ELF-1 (cell line): Measurements from ENCODE around the gene MAOB.
"Not testable (repeated sequence)": the region's sequence is repeated elsewhere in the genome, so short reads cannot be mapped to it uniquely, and the experiment has no call there.

Experiments used
- DNase-seq: peaks from one replicate; pipeline ENCODE4 v3.0.0-alpha.2; 2016; ENCODE audit warnings: low read depth, low spot score

Gene MAOB

DNA sequence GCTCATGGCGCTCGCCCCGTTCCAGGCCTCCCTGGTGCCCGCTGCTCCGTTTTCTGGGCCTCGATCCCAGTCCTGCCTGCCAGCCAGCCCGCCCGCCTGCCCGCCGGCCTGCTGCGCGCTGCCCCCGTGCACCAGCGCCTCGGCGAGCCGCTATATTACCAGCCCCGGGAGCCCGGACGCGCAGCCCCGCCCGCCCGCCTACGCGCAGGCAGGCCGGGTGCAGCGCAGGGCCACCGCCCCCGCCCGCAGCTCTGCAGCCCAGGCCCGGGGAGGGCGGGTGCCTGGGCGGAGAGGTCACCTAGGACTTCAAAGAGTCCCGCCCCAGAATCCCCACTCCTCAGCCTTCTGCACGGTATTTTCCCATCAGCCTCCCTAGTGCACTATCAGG lies at the start of gene MAOB:
TSS of gene MAOB (minus strand) at position 157 of the 388 bp plus-strand sequence. CDS start at position 6, 151 bp downstream.
- peak; percentile 78 for DNase-seq

DNA sequence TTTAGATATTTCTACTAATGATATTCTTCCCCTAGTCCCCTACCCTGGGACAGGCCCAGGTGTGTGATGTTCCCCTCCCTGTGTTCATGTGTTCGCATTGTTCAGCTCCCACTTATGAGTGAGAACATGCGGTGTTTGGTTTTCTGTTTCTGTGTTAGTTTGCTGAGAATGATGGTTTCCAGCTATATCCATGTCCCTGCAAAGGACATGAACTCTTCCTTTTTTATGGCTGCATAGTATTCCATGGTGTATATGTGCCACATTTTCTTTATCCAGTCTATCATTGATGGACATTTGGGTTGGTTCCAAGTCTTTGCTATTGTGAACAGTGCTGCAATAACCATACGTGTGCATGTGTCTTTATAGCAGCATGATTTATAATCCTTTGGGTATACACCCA lies 39.8 kb upstream of the MAOB start:
- DNase-seq, result not testable (repeated sequence)

DNA sequence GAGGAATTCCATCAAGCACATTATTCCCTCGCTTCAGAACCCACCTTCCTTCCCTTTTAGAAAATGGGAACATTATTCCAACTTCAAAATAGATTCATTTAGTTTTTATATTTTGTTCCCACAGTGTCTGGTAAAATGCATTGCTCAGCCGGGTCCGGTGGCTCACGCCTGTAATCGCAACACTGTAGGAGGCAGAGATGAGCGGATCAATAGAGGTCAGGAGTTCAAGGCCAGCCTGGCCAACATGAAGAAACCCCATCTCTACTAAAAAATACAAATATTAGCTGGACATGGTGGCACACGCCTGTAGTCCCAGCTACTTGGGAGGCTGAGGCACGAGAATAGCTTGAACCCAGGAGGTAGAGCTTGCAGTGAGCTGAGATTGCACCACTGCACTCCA lies 28.5 kb upstream of the MAOB start:
- not testable (repeated sequence) for DNase-seq

DNA sequence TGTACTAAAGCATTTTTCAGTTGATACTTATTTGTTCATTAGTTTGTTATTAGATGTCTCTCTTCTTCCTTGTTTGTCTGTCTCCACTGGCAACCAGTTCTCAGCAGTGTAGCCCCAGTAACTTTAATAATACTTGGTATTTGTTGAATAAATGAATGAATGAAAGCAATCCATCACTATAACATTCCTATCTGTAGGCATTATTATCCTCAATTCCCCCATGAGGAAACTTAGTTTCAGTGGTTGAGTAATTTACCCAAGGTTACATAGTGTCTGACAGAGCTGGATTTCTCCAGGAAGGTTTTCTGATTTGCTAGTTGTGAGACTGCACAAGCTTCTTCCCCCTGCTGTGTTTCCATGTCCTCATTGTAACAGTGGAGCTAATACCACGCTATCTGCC lies 27.8 kb upstream of the MAOB start:
- DNase-seq, result no peak

DNA sequence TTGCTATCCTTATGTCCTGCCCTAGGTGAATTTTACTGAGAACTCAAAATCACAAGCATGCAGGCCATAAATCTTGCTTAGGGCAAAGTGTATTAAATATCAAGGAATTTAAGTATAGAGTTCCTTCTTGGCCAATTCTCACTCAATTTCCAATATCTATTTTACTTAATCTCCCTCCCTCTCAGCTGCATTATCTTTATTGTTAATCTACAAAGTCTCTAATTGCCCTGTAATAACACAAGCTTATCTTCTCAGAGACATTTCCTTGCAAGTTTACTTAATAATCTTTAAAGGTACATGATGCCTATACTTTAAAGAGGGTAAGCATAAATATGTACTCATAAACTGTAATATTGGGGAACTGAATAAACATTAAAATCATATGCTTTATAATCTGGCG lies 26.9 kb upstream of the MAOB start:
- DNase-seq, result no peak

DNA sequence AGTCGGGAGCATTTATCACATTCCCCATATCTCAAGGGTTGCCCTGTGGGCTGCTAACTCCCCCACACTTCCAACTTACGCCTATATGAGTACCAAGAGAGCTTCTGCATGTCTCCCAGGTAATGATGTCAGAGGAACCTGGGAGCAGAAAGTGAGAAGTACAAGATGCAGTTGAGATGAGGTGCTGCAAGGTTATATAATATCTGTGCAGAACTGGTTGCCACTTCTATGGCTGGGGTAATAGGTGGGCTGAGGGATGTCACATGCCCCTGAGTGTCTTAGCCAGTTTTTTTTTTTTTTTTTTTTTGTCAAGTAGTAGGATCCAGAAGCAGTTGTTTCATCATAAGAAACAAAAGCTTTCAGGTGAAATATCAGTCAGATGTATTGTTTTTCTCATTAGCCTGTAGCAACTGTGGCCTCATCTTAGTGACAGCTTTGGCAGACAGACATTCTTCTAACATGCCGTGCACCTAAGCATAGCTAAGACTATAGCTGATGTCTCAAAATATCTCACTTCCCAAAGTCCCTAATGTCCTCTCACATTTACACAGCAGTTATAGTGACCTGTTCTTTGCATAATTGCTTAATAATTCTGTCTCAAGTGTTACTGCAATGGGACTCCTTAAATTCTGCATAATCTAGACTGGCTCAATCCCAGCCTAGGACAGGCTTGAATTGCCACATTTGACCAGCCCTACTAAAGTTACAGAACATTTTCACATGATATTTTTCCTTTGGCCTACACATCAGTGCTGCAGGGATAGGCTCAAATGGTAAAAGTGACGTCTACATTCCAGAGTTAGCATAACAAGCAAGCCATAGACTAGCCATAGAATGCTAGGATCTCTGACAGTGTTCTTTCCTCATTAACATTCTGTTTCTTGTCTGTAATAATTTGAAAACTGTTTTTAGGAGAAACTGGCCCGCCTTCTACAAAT lies 17.9 kb upstream of the MAOB start:
- peak; percentile 4 for DNase-seq

DNA sequence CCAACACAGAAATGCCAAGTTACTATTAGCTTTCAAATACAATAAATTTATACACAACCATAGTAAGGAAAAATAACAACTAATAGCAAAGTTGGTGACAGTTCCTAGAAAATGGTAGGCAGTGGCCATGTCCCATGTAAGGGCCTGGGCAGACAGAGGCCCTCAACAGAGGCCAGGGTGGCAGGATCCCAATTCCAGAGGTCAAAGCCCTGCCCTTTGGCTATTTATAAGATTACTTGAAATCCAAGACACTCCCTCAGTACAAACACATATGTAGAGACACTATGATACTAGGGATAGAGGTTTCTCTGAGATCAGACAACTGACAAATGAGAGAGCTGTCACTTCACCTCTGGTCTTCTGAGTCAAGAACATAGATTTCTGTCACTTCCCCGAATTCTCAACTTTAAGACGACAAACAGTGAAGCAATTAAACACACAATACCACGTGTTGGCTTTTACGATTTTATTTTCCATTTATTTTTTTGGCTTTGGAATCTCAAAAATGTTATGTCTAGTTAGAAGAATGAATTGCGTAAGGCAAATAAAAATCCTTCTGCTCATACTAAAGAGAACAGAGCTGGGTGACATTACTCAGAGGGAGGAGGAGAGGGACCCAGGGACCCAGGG lies 16.3 kb upstream of the MAOB start:
- no peak for DNase-seq

DNA sequence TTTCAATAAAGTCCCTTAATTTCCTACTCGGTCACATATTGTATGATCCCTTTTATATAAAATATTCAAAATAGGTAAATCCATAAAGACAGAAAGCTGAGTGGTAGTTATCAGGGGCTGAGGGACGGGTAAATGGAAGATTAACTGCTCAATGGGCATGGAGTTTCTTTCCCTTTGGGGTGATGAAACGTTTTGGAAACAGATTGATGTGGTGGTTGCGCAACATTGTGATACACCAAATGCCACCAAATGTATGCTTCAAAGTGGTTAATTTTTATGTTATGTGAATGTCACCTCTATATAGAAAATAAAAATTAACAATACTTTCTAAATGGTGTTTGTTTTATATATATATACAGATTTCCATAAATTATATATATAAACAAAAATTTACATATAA lies 15.0 kb upstream of the MAOB start:
- DNase-seq, result no peak

DNA sequence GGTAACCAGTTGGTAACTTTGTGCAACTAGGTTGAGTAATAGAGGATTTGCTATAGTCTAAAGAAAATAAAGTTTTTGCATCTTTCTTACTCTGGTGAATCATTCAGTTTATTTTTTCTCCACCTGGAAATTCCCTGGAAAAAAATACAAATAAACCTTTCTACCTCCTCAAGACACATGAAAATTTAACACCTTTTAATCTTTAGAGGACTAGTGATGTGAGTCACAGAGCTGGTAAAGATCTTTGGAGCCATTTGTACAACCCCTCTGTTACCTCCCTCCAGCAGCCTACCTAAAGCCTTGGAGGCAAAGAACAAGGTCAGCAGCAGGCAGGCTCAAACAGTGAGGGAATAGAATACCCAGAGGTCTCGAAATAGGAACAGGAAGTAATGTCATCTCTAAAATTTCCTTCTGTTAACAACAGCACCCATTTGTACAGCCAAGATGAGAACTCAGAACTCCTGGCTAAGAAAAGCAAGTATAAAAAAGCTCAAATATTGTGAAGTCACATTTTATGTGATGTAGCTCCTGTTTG lies 10.2 kb upstream of the MAOB start:
- no peak for DNase-seq

DNA sequence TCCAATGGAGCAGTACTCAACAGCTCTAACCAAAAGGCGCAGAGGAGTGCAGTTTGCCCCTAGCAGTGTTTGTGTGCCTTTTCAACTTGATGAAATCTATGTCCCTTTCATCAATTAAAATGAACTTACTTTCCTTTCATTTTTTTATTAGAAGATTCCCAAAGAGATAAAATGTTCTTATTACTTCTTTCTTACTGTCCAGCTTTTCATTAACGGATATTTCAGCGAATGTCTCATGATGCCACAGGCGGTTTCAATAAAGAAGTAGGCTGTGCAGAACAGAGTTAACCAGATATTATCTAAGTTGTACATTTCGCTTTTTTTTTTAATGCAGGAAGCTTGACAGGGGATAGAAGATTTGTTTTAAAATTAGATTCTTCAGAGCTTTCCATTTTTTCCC lies 3.4 kb upstream of the MAOB start:
- DNase-seq, result no peak

DNA sequence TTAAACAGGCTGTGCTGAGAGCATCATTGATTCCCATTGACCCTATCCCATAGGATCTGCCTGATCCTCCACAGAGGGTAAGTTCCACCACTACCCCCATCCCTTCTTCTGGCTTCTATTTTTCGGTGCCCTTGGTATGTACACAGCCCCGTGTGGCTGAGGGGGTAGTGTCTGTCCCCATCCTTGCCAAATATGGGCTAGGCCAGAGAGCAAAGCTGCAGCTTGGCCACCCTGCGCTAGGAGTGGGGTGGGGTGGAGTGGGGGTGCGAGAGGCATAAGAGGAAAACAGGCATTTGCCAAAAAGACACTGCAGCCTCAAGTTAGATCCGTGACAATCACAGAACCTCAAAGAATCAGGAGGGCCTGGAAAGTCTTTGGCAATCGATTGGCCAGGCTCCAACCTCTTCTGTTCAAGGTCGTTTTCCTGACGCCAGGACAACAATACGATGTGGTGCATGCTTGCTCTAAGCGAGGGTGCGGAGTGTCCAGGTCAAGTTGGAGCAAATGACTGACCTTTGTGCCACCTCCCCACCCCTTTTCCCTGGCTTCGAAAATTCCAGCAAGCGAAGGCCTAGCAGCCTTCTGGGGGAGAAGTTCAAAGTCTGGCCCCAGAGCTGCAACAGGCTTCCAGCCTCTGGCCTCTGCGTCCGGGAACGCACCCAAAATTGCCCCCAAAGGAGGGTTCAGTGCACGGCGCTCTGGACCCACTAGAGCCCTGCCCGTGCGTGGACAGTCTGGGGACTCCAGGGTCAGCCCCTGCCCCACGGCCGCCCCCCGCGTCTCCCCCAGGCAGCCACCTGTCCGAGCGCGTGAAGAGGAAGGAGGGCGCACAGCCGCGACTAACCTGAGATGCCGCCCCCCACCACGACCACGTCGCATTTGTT lies 598 bp downstream of the MAOB start:
- DNase-seq, result peak; percentile 4

DNA sequence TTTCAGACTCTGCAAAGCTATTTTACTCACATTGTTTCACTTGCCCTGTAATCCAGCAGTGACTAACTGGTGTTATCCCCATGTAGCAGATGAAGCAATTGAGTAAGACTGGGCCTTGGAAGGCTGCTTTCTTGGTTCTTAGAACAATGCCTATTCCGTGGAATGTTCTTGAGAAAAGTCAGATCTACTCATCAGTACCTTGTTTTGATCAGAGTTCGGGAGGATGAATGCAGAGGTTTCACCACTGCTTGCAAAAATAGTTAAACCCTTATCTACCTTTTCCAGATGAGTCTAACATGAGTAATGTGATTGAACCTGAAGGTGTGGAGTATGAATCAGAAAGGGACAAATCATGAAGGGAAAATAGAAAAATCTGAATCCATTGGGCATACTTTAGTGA lies 1.8 kb downstream of the MAOB start:
- DNase-seq, result no peak

DNA sequence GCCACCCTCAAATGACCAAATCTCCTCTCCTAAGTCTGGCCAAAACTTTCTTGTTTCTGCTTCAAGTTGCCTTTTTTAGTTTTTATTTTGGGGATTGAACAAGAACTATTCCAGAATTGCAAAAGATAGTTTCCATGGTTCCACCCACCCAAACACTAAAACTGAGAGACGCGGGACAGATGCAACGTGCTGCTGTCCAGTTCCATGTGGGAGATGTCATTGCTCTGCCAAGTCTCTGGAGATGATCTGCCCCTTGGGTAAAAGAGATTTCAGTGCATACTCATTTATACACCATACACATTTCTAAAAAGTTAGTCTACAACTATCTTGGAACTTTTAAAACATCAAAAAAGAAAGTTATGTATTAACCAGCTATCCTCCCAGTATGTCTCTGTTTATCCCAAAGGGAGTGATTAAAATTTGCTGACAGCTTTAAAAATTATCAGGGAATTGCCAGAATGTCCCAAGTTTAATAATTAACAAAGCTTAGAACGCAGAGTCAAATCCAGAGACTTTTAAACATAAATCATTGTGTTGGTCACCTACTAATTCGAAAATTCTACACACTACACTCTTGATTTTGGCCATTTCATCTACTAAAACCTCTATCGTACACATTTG lies 3.2 kb downstream of the MAOB start:
- DNase-seq, result no peak

DNA sequence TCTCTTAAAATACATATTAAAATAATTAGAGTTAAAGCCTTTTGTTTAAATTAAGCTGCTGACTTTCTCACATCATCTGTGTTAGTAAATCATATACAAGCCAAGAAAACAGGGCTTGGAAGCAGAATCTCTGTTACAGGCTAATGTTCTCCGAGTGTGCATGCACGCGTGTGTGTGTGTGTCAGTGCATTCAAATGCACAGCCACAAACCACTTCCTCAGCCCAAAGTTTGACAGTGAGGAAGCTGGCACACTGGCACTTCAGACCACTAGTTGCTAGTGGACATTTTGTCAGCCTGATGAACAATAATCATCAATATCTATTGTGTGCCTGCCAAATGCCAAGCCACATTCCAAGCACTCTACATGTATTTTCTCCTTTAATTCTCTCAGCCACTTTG lies 5.6 kb downstream of the MAOB start:
- no peak for DNase-seq

DNA sequence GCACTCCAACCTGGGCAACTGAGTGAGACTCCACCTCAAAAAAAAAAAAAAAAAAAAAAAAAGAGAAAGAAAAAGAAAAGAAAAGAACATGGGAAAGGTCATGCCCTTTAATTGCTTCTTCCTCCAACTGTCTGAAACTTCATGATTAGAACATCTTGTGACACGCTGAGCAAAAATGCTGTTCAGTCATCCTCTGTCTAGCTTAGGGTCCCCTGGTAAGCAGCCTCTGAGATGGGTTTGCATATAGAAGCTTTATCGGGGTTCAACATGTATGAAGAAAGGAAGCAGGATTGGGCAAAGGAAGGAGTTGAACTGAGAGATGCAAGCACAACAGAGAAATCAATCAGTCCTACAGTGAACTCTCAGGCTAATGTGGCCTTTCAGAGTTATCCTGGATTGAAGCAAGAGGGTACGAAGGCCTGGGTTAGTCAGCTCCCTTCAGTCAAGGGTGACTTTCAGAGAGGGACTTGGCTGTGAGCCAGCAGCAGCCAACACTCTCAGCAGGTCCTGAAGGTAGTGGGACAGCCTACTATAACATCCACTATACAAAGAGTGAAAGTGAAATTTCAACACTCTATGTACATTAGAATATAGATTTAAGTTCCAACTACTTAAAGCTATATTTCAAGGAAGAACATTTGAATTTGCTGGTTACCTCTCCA lies 11.4 kb downstream of the MAOB start:
- no peak for DNase-seq

DNA sequence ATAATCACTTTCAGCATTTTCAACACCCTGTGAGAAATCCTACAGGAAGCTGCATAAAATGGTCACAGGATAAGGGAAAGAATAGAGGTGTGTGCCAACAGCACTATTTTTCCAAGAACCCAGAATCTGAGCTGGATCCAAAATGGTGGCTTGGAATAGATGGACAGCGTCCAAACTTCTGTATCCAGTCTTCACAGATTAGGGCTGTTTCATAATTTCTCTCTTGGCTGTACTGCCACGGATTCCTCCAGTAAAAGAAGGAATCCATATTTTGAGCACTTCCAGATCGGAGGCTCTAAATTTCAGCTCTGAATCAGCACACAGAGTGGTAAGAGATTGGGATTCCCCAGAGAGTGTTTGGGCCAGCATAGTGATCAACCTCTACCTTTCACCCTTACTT lies 12.2 kb downstream of the MAOB start:
- no peak for DNase-seq

DNA sequence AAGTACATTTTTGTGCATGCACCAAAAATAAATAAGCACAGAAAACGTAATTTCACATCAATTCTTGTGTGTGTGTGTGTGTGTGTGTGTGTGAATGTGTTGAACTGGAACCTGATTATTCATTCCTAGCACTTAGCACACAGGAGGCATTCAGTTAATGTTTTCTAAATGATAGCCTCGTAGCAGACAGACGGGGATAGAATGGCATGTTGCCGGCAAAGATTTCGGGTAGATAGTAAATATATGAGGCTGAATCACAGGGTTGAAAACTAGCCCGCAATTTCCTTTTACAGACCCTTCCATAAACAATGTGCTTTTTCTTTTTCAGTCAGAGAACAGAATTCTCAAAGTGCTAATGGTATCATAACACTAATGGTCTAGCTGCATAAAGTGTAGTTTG lies 13.5 kb downstream of the MAOB start:
- no peak for DNase-seq

DNA sequence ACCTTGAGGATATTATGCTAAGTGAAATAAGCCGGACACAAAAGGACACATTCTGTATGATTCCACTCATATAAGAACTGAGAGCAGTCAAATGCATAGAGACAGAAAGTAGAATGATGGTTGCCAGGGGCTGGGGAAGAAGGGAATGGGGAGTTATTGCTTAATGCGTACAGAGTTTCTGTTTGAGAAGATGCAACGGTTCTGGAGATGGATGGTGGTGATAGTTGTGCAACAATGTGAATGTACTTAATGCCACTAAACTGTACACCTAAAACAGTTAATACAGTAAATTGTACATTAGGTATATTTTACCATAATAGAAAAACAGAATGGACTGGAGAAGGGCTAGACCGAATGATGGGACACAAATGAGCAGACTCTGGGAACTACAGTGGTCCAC lies 15.8 kb downstream of the MAOB start:
- no peak for DNase-seq

DNA sequence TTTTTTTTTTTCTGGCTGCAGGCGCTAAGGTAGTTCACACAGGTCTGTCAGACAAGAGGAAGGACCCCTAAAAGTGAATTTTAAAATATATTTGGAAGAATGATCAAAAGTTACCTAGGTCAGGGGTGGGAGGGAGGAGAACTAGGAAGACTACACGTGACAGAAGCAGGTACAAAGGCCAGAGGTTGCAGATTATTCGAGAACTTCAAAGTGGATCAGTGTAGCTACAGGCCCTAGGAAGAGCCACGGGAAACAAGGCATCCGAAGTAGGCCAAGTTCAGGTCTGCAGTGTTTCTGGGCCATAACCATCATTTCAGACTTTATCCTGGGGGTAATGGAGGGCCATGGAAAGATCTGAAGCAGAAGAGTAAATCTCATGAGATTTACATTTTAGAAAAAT lies 16.5 kb downstream of the MAOB start:
- DNase-seq, result no peak

DNA sequence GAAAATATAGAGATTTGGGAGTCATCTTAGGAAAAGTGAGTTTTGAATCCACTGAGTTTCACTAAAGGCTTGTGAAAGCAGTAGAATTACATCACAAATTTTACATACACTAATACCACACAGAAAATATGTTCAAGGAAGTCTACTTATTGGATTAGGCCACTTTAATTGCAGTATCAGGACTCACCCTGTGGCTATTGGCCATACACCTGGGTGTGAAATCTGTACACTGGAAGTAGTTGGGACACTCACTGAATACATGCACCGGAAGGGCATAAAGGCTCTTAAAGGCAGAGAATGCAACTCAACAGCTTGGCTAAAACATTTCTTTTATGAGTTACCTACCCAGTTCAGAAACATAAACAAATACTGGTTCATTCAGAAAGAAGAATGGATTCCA lies 19.8 kb downstream of the MAOB start:
- DNase-seq, result no peak

DNA sequence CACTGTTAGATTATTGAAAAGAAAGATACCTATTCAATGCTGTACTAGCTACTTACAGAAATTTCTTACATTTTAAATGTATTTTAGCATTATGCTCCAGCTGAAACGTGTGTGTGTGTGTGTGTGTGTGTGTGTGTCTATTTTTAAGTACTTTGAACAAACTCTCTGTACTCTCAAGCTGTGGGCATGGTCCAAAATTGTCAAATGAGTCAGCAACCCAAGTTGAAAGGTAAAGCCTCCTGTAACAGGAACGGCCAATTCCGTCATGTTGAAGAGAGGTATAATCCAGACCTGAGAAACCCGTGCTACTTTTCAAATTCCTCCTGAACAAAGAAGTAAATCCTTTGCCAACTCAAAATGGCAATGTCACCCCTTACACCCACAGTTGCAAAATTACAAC lies 20.5 kb downstream of the MAOB start:
- no peak for DNase-seq
